ENCODE measurements around the gene ITCH. TPM values are rescaled to one million over a fixed set of nuclear protein-coding genes. Genes with fewer than 3 reads are reported as not detected.
A peak's percentile ranks its signal among the peaks of the same experiment; 100 is the strongest.

ITCH gene
- total and polyA plus RNA-seq, 9 of the 15 experiments (the other 6 are each of a cell fraction or from before 2014, with no cell fraction given) = 7.5 to 53.0 (median 22.9) TPM

DNA sequence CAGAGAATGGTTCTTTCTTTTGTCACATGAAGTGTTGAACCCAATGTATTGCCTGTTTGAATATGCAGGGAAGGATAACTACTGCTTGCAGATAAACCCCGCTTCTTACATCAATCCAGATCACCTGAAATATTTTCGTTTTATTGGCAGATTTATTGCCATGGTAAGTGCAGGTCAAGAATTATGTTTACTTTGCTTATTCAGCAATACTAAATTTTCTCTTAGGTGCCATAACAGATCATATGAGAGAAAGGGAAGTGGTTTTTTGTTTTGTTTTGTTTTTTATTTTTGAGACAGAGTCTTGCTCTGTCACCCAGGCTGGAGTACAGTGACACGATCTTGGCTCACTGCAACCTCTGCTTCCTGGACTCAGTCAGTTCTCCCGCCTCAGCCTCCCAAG, 116.6 kb downstream of the ITCH start:
- Histone ChIP-seq H3K27me3 (ENCODE audit: control insufficient read depth in 2 of 2, insufficient read depth in 2 of 2, low read length in 2 of 2) (no peaks in the 10 kb centered on the region), H3K4me1 (replicated peaks in 1 of 2; ENCODE audit: control insufficient read depth in 2 of 2, insufficient read depth in 2 of 2, low read length in 2 of 2) (no peaks in the 10 kb centered on the region), H3K9me3 (replicated peaks; ENCODE audit: control insufficient read depth, insufficient read depth, low read depth, low read length) (peaks cover 5% of the 10 kb centered on the region), H4K20me1 (replicated peaks; ENCODE audit: control insufficient read depth, insufficient read depth, low read length) (no peaks in the 10 kb centered on the region), H3K36me3 (ENCODE audit: control insufficient read depth, insufficient read depth, low read length) (peaks cover 73% of the 10 kb centered on the region), H3K4me2 (ENCODE audit: insufficient read depth, low read length) (no peak overlapping the region), H3K79me2 (ENCODE audit: control insufficient read depth, insufficient read depth, low read length) (no peaks in the 10 kb centered on the region), H3K9me1 (ENCODE audit: control insufficient read depth, insufficient read depth, low read length) (no peaks in the 10 kb centered on the region), H3K4me3 (no peak overlapping the region), H3K9ac (ENCODE audit: insufficient read depth in 1 of 2, low read depth in 2 of 2, low read length in 2 of 2) (no peak overlapping the region), H3K27ac (ENCODE audit: extremely low read depth, low read depth, low read length) (no peak overlapping the region), H2AFZ (ENCODE audit: low read depth, low read length) (no peak overlapping the region)
- CTCF ChIA-PET (ENCODE audit: low intra/inter-chr PET ratio) = no interaction called here
- no TSS peak for BruUV-seq (replicated peaks)
- POLR2A ChIA-PET = no interaction called here
- DNase-seq (ENCODE audit: extremely low read depth in 1 of 4, low spot score in 3 of 4) (no peak), ATAC-seq (no peak), FAIRE-seq (no peak)
- peak; percentile 76 for TF ChIP-seq C11orf30 (IDR thresholded peaks at IDR 0.05; ENCODE audit: low read depth)
- 0 out of 2 replicates have a peak, but pooled peaks have one; percentile 18 for TF ChIP-seq MAFG (tag; conservative IDR thresholded peaks at IDR 0.05)
- TF ChIP-seq GTF2A2 (tag; IDR thresholded peaks at IDR 0.05) = no peak
- no peak for TF ChIP-seq ZNF140 (CRISPR knock-in tag; IDR thresholded peaks at IDR 0.05)
- TF ChIP-seq SFPQ (IDR thresholded peaks at IDR 0.05; ENCODE audit: low read depth, low read length) = no peak
- TF ChIP-seq ZNF316 (IDR thresholded peaks at IDR 0.05) = peak; percentile 86
- TF ChIP-seq ZNF347 (CRISPR knock-in tag; IDR thresholded peaks at IDR 0.05; ENCODE audit: low read depth) = no peak
- peak; percentile 25; the same call in 1 of the 2 replicates for TF ChIP-seq MAFF (IDR thresholded peaks at IDR 0.05; ENCODE audit: low read length)
- TF ChIP-seq STAT5A (IDR thresholded peaks at IDR 0.05; ENCODE audit: borderline replicate concordance, low read length) = no peak
- no peak for TF ChIP-seq DIDO1 (tag; IDR thresholded peaks at IDR 0.05; ENCODE audit: low read depth)
- TF ChIP-seq MTA1 (IDR thresholded peaks at IDR 0.05; ENCODE audit: borderline replicate concordance) = no peak
- no peak for TF ChIP-seq MCM2 (IDR thresholded peaks at IDR 0.05; ENCODE audit: low read depth)
- TF ChIP-seq TOE1 (IDR thresholded peaks at IDR 0.05; ENCODE audit: borderline replicate concordance) = no peak
- TF ChIP-seq TOE1 (CRISPR knock-in tag; IDR thresholded peaks at IDR 0.05; ENCODE audit: borderline replicate concordance, low read depth) = no peak
- TF ChIP-seq ZNF431 (CRISPR knock-in tag; IDR thresholded peaks at IDR 0.05) = no peak
- no peak for TF ChIP-seq PRMT5 (CRISPR knock-in tag; IDR thresholded peaks at IDR 0.05)
- TF ChIP-seq SOX6 (IDR thresholded peaks at IDR 0.05) = no peak
- TF ChIP-seq, protein P1, sequence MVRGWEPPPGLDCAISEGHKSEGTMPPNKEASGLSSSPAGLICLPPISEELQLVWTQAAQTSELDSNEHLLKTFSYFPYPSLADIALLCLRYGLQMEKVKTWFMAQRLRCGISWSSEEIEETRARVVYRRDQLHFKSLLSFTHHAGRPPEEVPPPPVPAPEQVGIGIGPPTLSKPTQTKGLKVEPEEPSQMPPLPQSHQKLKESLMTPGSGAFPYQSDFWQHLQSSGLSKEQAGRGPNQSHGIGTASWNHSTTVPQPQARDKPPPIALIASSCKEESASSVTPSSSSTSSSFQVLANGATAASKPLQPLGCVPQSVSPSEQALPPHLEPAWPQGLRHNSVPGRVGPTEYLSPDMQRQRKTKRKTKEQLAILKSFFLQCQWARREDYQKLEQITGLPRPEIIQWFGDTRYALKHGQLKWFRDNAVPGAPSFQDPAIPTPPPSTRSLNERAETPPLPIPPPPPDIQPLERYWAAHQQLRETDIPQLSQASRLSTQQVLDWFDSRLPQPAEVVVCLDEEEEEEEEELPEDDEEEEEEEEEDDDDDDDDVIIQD (CRISPR knock-in tag; IDR thresholded peaks at IDR 0.05) = no peak
- TF ChIP-seq CHCHD3 (CRISPR knock-in tag; IDR thresholded peaks at IDR 0.05) = no peak
- no peak for TF ChIP-seq E2F5 (CRISPR knock-in tag; IDR thresholded peaks at IDR 0.05)
- no peak for TF ChIP-seq ADNP (tag; IDR thresholded peaks at IDR 0.05)
- in situ Hi-C loops (cut with MboI) (no loop called here), intact Hi-C loops (cut with micrococcal nuclease) (no loop called here)
- 93% methylated on average over 4 of the region's 4 CpGs for whole genome bisulfite sequencing (ENCODE audit: insufficient coverage, low coverage, missing lambda C conversion rate)
